ENCODE results near the gene JAZF1. TPM values are rescaled to one million over a fixed set of nuclear protein-coding genes. Genes with fewer than 3 reads are reported as not detected.

The JAZF1 gene
- total RNA-seq, 4 donors from 2014 or later = 1.6 to 8.6 (median 5.3) TPM

- H3K4me1 ChIP-seq = no peaks in the 10 kb centered on the region
- in situ Hi-C loops (cut with MboI; ENCODE audit: low sequenced_read_pairs in 4 of 4) (no loop called here), intact Hi-C loops (cut with DNase I; ENCODE audit: low total_unique reads) (no loop called here)
- TF ChIP-seq CTCF (IDR thresholded peaks at IDR 0.05 in 4 of 5, conservative IDR thresholded peaks at IDR 0.05 in 1 of 5) (no peak), POLR2A (IDR thresholded peaks at IDR 0.05) (no peak)
- no peaks in the 10 kb centered on the region for H3K27me3 ChIP-seq
- no peaks in the 10 kb centered on the region for H3K9me3 ChIP-seq
- no peak overlapping the region for H3K4me3 ChIP-seq
- no peak overlapping the region for H3K27ac ChIP-seq
- ATAC-seq (no peak), DNase-seq (no peak)
- peaks cover 0 to 29% of the 10 kb centered on the region in 2 donors for H3K36me3 ChIP-seq
Observed at GRCh38 chr7:27825891-27826290, 354.7 kb downstream of the JAZF1 start.

DNA sequence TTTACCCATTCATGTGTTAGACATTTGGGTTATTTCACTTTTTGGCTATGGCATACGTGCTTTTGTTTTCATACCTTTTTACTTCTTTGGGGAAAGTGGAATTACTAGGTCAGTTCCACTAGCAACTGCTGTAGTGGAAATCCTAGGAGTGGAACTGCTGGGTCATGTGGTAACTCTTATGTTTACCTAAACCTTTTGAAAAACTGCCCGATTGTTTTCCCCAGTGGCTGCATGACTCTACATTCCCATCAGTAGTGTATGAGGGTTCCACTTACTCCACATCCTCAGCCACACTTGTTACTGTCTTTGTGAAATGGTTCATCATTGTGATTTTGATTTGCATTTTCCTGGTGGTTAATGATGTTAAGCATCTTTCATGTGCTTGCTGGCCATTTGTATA is 358.4 kb downstream of the JAZF1 start:
- H3K4me3 ChIP-seq = no peak overlapping the region
- H3K9me3 ChIP-seq = no peaks in the 10 kb centered on the region
- intact Hi-C loops (cut with DNase I; ENCODE audit: low total_unique reads) (no loop called here), in situ Hi-C loops (cut with MboI; ENCODE audit: low sequenced_read_pairs in 4 of 4) (no loop called here)
- H3K27me3 ChIP-seq = no peaks in the 10 kb centered on the region
- no peak overlapping the region for H3K27ac ChIP-seq
- TF ChIP-seq CTCF (IDR thresholded peaks at IDR 0.05 in 4 of 5, conservative IDR thresholded peaks at IDR 0.05 in 1 of 5) (no peak), POLR2A (IDR thresholded peaks at IDR 0.05) (no peak)
- H3K4me1 ChIP-seq = no peaks in the 10 kb centered on the region
- DNase-seq (no peak), ATAC-seq (no peak)
- peaks cover 0 to 35% of the 10 kb centered on the region in 2 donors for H3K36me3 ChIP-seq

DNA sequence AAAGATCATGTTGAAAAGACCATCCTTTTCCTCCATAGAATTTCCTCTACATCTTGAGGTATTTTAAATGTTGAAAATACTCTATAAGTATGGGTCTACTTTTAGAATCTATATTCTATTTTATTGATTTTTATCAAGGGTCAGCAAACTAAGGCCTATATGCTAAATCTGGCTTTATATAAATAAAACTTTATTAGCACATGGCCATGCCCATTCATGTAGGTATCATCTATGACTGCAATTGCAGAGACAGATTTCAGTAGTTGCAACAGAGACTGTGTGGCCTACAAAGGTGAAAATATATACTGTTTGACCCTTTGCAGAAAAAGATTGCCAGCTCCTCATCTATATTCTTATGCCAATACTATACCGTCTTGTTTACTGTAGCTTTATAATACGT is 367.9 kb downstream of the JAZF1 start:
- Histone ChIP-seq H3K36me3 (peaks cover 0 to 21% of the 10 kb centered on the region in 2 donors), H3K4me3 (no peak overlapping the region), H3K27ac (no peak overlapping the region), H3K9me3 (no peaks in the 10 kb centered on the region), H3K4me1 (peaks cover 19 to 29% of the 10 kb centered on the region in 2 donors), H3K27me3 (no peaks in the 10 kb centered on the region)
- ATAC-seq (no peak), DNase-seq (no peak)
- intact Hi-C loops (cut with DNase I; ENCODE audit: low total_unique reads) (no loop called here), in situ Hi-C loops (cut with MboI; ENCODE audit: low sequenced_read_pairs in 4 of 4) (no loop called here)
- TF ChIP-seq POLR2A (IDR thresholded peaks at IDR 0.05) (no peak), CTCF (IDR thresholded peaks at IDR 0.05 in 4 of 5, conservative IDR thresholded peaks at IDR 0.05 in 1 of 5) (no peak)

GRCh38 chr7:27810186-27810585 is 370.4 kb downstream of the JAZF1 start:
- Histone ChIP-seq H3K27me3 (no peaks in the 10 kb centered on the region), H3K9me3 (no peaks in the 10 kb centered on the region), H3K4me1 (peaks cover 21 to 31% of the 10 kb centered on the region in 2 donors), H3K4me3 (no peak overlapping the region), H3K36me3 (no peaks in the 10 kb centered on the region), H3K27ac (no peak overlapping the region)
- intact Hi-C loops (cut with DNase I; ENCODE audit: low total_unique reads) (no loop called here), in situ Hi-C loops (cut with MboI; ENCODE audit: low sequenced_read_pairs in 4 of 4) (no loop called here)
- no peak for DNase-seq
- TF ChIP-seq CTCF (IDR thresholded peaks at IDR 0.05 in 4 of 5, conservative IDR thresholded peaks at IDR 0.05 in 1 of 5) (no peak), POLR2A (IDR thresholded peaks at IDR 0.05) (no peak)
- ATAC-seq = no peak

- no peaks in the 10 kb centered on the region for H3K27me3 ChIP-seq
- no peaks in the 10 kb centered on the region for H3K9me3 ChIP-seq
- H3K4me1 ChIP-seq = peaks cover 21 to 27% of the 10 kb centered on the region in 2 donors
- no peak for TF ChIP-seq POLR2A (IDR thresholded peaks at IDR 0.05)
- TF ChIP-seq CTCF (IDR thresholded peaks at IDR 0.05 in 4 of 5, conservative IDR thresholded peaks at IDR 0.05 in 1 of 5) = no peak
- DNase-seq (no peak), ATAC-seq (peak; percentile 91 to 92)
- in situ Hi-C loops (cut with MboI; ENCODE audit: low sequenced_read_pairs in 4 of 4) (no loop called here), intact Hi-C loops (cut with DNase I; ENCODE audit: low total_unique reads) (no loop called here)
- no peak overlapping the region for H3K4me3 ChIP-seq
- peak overlapping the region; percentile 4 to 68 (median 44) for H3K27ac ChIP-seq
- H3K36me3 ChIP-seq = no peaks in the 10 kb centered on the region
Observed at GRCh38 chr7:27808626-27809025, 372.0 kb downstream of the JAZF1 start.
